ENCODE results near the gene RPL23. TPM values are rescaled to one million over a fixed set of nuclear protein-coding genes. Genes with fewer than 3 reads are reported as not detected.
A peak's percentile ranks its signal among the peaks of the same experiment; 100 is the strongest.

RPL23 gene
- total RNA-seq, 1 experiment from 2014 or later, result 3,829 TPM

DNA sequence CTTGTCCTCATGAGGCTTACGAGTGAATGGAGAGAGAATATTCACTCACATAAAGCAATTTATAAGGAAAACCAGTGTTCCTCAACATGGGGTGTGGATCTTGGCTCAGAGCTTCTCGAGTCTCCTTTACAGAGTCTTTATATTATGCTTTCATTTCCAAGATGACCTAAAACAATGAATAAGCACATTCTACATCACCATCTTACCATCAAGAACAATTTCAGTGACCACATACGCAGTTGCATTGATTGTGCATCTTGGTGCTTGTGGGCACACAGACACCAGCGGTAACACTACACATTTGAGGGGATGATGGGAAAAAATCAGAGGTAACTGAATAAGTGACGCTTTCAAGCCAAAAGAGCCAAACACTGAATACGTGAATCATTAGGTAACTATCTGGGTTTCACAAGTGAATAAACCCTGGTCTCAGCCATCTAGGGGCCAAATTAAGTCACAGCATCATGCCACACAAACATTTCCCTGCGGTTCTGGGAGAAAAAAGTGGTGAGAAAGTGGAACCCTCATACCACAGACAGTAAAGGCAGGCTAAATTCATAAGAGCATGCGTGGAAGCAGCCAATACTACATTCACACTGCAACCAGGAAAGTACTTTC lies 37.8 kb downstream of the RPL23 start:
- Mint-ChIP-seq H3K4me3 (ENCODE audit: low read depth, unreplicated experiment) (no peak overlapping the region), H3K27ac (ENCODE audit: unreplicated experiment) (no peak overlapping the region), H3K9me3 (ENCODE audit: low read depth, unreplicated experiment) (no peaks in the 10 kb centered on the region), H3K36me3 (ENCODE audit: insufficient read depth, unreplicated experiment) (peaks cover 79% of the 10 kb centered on the region), H3K27me3 (ENCODE audit: unreplicated experiment) (no peaks in the 10 kb centered on the region), H3K4me1 (ENCODE audit: low read depth, unreplicated experiment) (no peaks in the 10 kb centered on the region)
- no peak for DNase-seq
- intact Hi-C loops (cut with micrococcal nuclease; ENCODE audit: unreplicated experiment), result no loop called here
- CTCF ChIA-PET, result no interaction called here
- TF ChIP-seq CTCF (IDR thresholded peaks at IDR 0.05; ENCODE audit: unreplicated experiment), result peak; percentile 55
- no TSS peak for BruUV-seq (replicated peaks)

- no peaks in the 10 kb centered on the region for H3K27me3 Mint-ChIP-seq (ENCODE audit: unreplicated experiment)
- H3K4me3 Mint-ChIP-seq (ENCODE audit: low read depth, unreplicated experiment), result no peak overlapping the region
- CTCF ChIA-PET, result interaction anchor here (0.6 to 0.9 kb wide), 2 partner anchors 12 to 15 kb away, joined by 3 to 5 read pairs; no protein-coding TSS in a partner anchor
- no peak for DNase-seq
- H3K4me1 Mint-ChIP-seq (ENCODE audit: low read depth, unreplicated experiment), result no peaks in the 10 kb centered on the region
- H3K9me3 Mint-ChIP-seq (ENCODE audit: low read depth, unreplicated experiment), result no peaks in the 10 kb centered on the region
- no peak overlapping the region for H3K27ac Mint-ChIP-seq (ENCODE audit: unreplicated experiment)
- peaks cover 100% of the 10 kb centered on the region for H3K36me3 Mint-ChIP-seq (ENCODE audit: insufficient read depth, unreplicated experiment)
- intact Hi-C loops (cut with micrococcal nuclease; ENCODE audit: unreplicated experiment), result no loop called here
- no TSS peak for BruUV-seq (replicated peaks)
- no peak for TF ChIP-seq CTCF (IDR thresholded peaks at IDR 0.05; ENCODE audit: unreplicated experiment)
These were observed 43.7 kb downstream of the RPL23 start for GRCh38 chr17:38809828-38810227.

DNA sequence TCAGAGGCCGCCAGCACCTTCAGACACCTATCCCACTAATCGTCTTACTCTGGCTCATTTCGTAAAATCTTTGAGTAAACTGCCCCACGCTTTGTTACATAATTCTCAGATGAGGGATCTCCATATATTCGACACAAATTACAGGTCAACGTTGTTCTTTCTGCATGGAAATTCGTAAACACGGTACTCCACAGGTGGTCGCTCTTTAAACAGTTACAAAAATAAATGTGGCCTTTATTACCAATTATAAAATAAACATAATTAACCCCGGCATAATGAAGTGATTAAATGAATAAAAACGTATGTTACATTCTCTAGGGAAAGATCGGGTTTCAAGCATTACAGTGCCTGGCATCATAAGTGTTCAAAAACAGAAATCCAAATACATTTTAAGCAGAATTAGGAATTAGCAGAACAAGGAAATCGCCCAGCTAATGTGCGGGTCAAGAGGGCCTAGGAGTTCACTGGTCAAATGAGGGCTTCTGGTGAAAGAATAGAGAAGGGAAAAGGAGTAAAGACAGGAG lies 53.2 kb downstream of the RPL23 start:
- no peaks in the 10 kb centered on the region for H3K27me3 Mint-ChIP-seq (ENCODE audit: unreplicated experiment)
- no peak for DNase-seq
- H3K27ac Mint-ChIP-seq (ENCODE audit: unreplicated experiment), result peak overlapping the region; percentile 78
- intact Hi-C loops (cut with micrococcal nuclease; ENCODE audit: unreplicated experiment), result loop anchor here (5.0 kb wide), 1 partner anchor 352 kb away; the partner anchor contains the start of gene PLXDC1
- CTCF ChIA-PET, result interaction anchor here (0.6 to 1.0 kb wide), 3 partner anchors 23 to 320 kb away, joined by 3 to 5 read pairs (median 4); no protein-coding TSS in a partner anchor
- peaks cover 88% of the 10 kb centered on the region for H3K36me3 Mint-ChIP-seq (ENCODE audit: insufficient read depth, unreplicated experiment)
- TF ChIP-seq CTCF (IDR thresholded peaks at IDR 0.05; ENCODE audit: unreplicated experiment), result no peak
- TSS peak; percentile 85 for BruUV-seq (replicated peaks)
- peaks cover 39% of the 10 kb centered on the region for H3K4me1 Mint-ChIP-seq (ENCODE audit: low read depth, unreplicated experiment)
- no peaks in the 10 kb centered on the region for H3K9me3 Mint-ChIP-seq (ENCODE audit: low read depth, unreplicated experiment)
- peak overlapping the region; percentile 83 for H3K4me3 Mint-ChIP-seq (ENCODE audit: low read depth, unreplicated experiment)

- H3K27ac Mint-ChIP-seq (ENCODE audit: unreplicated experiment), result peak within 1 kb of the TSS; percentile 78
- H3K27me3 Mint-ChIP-seq (ENCODE audit: unreplicated experiment), result no peaks in the 10 kb centered on the region
- peaks cover 39% of the 10 kb centered on the region for H3K4me1 Mint-ChIP-seq (ENCODE audit: low read depth, unreplicated experiment)
- H3K9me3 Mint-ChIP-seq (ENCODE audit: low read depth, unreplicated experiment), result no peaks in the 10 kb centered on the region
- H3K36me3 Mint-ChIP-seq (ENCODE audit: insufficient read depth, unreplicated experiment), result peaks cover 85% of the 10 kb centered on the region
- no TSS peak for BruUV-seq (replicated peaks)
- no peak for TF ChIP-seq CTCF (IDR thresholded peaks at IDR 0.05; ENCODE audit: unreplicated experiment)
- DNase-seq, result peak; percentile 100
- intact Hi-C loops (cut with micrococcal nuclease; ENCODE audit: unreplicated experiment), result loop anchor here (5.0 kb wide), 1 partner anchor 353 kb away; the partner anchor contains the start of gene PLXDC1
- peak within 1 kb of the TSS; percentile 83 for H3K4me3 Mint-ChIP-seq (ENCODE audit: low read depth, unreplicated experiment)
- CTCF ChIA-PET, result interaction anchor here (0.6 to 1.4 kb wide), 8 partner anchors 8 to 365 kb away, joined by 3 to 6 read pairs (median 4); no protein-coding TSS in a partner anchor
These were observed 53.9 kb downstream of the RPL23 start, which contains the start of gene PIP4K2B for GRCh38 chr17:38799501-38800236. Gene PIP4K2B, minus strand, starts transcription at chr17:38799556. Its CDS starts 132 bp downstream, at chr17:38799424.

All from Calu3 (cell line).